CD4-positive, alpha-beta T cell treated with Interleukin-6 for 4 hours (primary cell): ENCODE results near the gene TLK2.

Experiments used
- DNase-seq: peaks from one replicate; pipeline ENCODE4 v3.0.0-alpha.2; 2020; ENCODE audit warnings: mixed read lengths

The TLK2 gene

DNA sequence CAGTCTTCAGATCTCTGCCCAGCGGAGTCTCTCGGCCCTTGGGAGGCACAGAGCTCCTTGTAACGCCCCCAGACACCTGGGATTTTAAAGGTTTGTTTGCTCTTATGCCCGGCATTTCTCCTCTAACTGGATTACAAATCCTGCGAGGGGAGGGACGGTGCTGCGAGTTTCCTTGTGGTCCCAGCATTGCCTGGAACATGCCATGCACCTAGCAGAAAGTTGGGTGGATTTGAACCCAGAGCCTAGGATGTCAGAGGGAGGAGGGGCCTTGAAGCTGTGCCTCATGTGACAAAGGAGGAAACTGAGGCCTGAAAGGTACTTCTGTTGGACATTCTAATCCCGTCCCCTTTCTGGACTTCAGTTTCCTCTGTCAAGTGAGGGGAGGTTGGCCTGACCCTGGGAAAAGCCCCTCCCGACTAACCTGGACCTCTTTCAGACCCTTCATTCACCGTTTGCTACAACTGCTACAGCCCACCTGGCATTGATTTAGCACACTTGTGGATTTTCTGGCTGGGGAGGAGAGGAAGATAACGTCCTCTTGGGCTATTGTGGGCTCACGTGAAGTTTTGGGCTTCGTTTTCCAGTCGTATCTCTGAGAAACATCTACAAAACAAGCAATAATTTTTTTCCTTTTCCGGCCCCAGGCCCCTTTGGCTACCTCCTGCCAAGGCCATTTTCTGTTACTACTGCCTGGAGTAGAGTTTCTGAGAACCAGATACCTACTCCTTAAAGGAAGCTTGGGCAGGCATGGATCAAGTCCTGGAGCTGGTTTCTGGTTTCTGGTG lies 179.7 kb downstream of the TLK2 start:
- DNase-seq = no peak

- DNase-seq = no peak
Measured at GRCh38 chr17:62660629-62661118, 182.0 kb downstream of the TLK2 start.

DNA sequence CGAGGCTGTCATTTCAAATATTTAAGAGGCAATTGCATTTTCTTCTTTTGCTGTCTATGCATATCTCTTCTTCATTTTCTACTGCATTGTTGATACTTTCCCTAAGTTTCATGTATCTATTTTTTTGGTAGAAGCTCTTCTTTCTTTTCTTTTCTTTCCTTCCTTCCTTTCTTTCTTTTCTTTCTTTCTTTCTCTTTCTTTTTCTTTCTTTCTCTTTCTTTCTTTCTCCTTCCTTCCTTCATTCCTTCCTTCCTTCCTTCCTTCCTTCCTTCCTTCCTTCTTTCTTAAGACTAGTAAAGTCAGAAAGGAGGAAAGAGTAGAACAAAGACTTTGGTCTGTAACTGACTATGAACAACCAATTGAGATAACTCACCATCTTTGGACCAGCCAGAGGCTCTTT lies 182.7 kb downstream of the TLK2 start:
- no peak for DNase-seq

- no peak for DNase-seq
Measured at GRCh38 chr17:62662855-62663254, 184.2 kb downstream of the TLK2 start.
